ENCODE data around the gene UGT8. TPM values are rescaled to one million over a fixed set of nuclear protein-coding genes. Genes with fewer than 3 reads are reported as not detected.

Gene UGT8
- total RNA-seq, 1 experiment from 2014 or later: 3.7 TPM

- DNase-seq: no peak
- no peak overlapping the region for H2AFZ ChIP-seq
- TF ChIP-seq EZH2 (IDR thresholded peaks at IDR 0.05; ENCODE audit: low read depth) (no peak), CTCF (conservative IDR thresholded peaks at IDR 0.05) (no peak)
- no peaks in the 10 kb centered on the region for H3K79me2 ChIP-seq (ENCODE audit: low read depth)
- BruUV-seq (replicated peaks): no TSS peak
- H3K4me2 ChIP-seq: no peak overlapping the region
- H3K9me3 ChIP-seq (ENCODE audit: insufficient read depth, low read depth): no peaks in the 10 kb centered on the region
- POLR2A ChIA-PET (ENCODE audit: unreplicated experiment): no interaction called here
- no peaks in the 10 kb centered on the region for H3K4me1 ChIP-seq (replicated peaks; ENCODE audit: insufficient read depth)
- H4K20me1 ChIP-seq (ENCODE audit: insufficient read depth): no peaks in the 10 kb centered on the region
- H3K36me3 ChIP-seq (ENCODE audit: low read depth): no peaks in the 10 kb centered on the region
- H3K9me2 ChIP-seq (ENCODE audit: insufficient read depth): no peaks in the 10 kb centered on the region
- H3K27ac ChIP-seq: no peak overlapping the region
- CTCF ChIA-PET: no interaction called here
- intact Hi-C loops (cut with micrococcal nuclease; ENCODE audit: unreplicated experiment): no loop called here
- H3K27me3 ChIP-seq (ENCODE audit: insufficient read depth, low read depth): no peaks in the 10 kb centered on the region
- H3F3A ChIP-seq (ENCODE audit: insufficient read depth, low read depth): no peaks in the 10 kb centered on the region
- H3K4me3 ChIP-seq: no peak overlapping the region
These were observed 75.5 kb downstream of the UGT8 start for GRCh38 chr4:114674080-114674479.

- H4K20me1 ChIP-seq (ENCODE audit: insufficient read depth): no peaks in the 10 kb centered on the region
- H3K36me3 ChIP-seq (ENCODE audit: low read depth): no peaks in the 10 kb centered on the region
- no peak overlapping the region for H3K27ac ChIP-seq
- H3K9me2 ChIP-seq (ENCODE audit: insufficient read depth): no peaks in the 10 kb centered on the region
- H3K79me2 ChIP-seq (ENCODE audit: low read depth): no peaks in the 10 kb centered on the region
- POLR2A ChIA-PET (ENCODE audit: unreplicated experiment): no interaction called here
- no peaks in the 10 kb centered on the region for H3F3A ChIP-seq (ENCODE audit: insufficient read depth, low read depth)
- BruUV-seq (replicated peaks): no TSS peak
- no peak overlapping the region for H3K4me3 ChIP-seq
- H3K4me1 ChIP-seq (replicated peaks; ENCODE audit: insufficient read depth): no peaks in the 10 kb centered on the region
- DNase-seq: no peak
- no peaks in the 10 kb centered on the region for H3K9me3 ChIP-seq (ENCODE audit: insufficient read depth, low read depth)
- H3K27me3 ChIP-seq (ENCODE audit: insufficient read depth, low read depth): no peaks in the 10 kb centered on the region
- no peak overlapping the region for H2AFZ ChIP-seq
- TF ChIP-seq CTCF (conservative IDR thresholded peaks at IDR 0.05) (no peak), EZH2 (IDR thresholded peaks at IDR 0.05; ENCODE audit: low read depth) (no peak)
- H3K4me2 ChIP-seq: no peak overlapping the region
- CTCF ChIA-PET: no interaction called here
- intact Hi-C loops (cut with micrococcal nuclease; ENCODE audit: unreplicated experiment): no loop called here
These were observed 78.9 kb downstream of the UGT8 start for GRCh38 chr4:114677346-114677979.

- ChIA-PET CTCF (no interaction called here), POLR2A (ENCODE audit: unreplicated experiment) (no interaction called here)
- Histone ChIP-seq H3K9me3 (ENCODE audit: insufficient read depth, low read depth) (no peaks in the 10 kb centered on the region), H4K20me1 (ENCODE audit: insufficient read depth) (no peaks in the 10 kb centered on the region), H3K9me2 (ENCODE audit: insufficient read depth) (no peaks in the 10 kb centered on the region), H3K79me2 (ENCODE audit: low read depth) (no peaks in the 10 kb centered on the region), H3F3A (ENCODE audit: insufficient read depth, low read depth) (no peaks in the 10 kb centered on the region), H3K36me3 (ENCODE audit: low read depth) (no peaks in the 10 kb centered on the region), H3K4me1 (replicated peaks; ENCODE audit: insufficient read depth) (no peaks in the 10 kb centered on the region), H3K4me2 (no peak overlapping the region), H2AFZ (no peak overlapping the region), H3K27ac (no peak overlapping the region), H3K4me3 (no peak overlapping the region), H3K27me3 (ENCODE audit: insufficient read depth, low read depth) (no peaks in the 10 kb centered on the region)
- no TSS peak for BruUV-seq (replicated peaks)
- TF ChIP-seq EZH2 (IDR thresholded peaks at IDR 0.05; ENCODE audit: low read depth) (no peak), CTCF (conservative IDR thresholded peaks at IDR 0.05) (no peak)
- intact Hi-C loops (cut with micrococcal nuclease; ENCODE audit: unreplicated experiment): no loop called here
- DNase-seq: no peak
These were observed 85.9 kb downstream of the UGT8 start for GRCh38 chr4:114684462-114684861.
